ENCODE measurements around the gene TBX4. TPM values are rescaled to one million over a fixed set of nuclear protein-coding genes. Genes with fewer than 3 reads are reported as not detected.

Gene TBX4
- polyA plus RNA-seq, 1 experiment: 0.11 TPM

DNA sequence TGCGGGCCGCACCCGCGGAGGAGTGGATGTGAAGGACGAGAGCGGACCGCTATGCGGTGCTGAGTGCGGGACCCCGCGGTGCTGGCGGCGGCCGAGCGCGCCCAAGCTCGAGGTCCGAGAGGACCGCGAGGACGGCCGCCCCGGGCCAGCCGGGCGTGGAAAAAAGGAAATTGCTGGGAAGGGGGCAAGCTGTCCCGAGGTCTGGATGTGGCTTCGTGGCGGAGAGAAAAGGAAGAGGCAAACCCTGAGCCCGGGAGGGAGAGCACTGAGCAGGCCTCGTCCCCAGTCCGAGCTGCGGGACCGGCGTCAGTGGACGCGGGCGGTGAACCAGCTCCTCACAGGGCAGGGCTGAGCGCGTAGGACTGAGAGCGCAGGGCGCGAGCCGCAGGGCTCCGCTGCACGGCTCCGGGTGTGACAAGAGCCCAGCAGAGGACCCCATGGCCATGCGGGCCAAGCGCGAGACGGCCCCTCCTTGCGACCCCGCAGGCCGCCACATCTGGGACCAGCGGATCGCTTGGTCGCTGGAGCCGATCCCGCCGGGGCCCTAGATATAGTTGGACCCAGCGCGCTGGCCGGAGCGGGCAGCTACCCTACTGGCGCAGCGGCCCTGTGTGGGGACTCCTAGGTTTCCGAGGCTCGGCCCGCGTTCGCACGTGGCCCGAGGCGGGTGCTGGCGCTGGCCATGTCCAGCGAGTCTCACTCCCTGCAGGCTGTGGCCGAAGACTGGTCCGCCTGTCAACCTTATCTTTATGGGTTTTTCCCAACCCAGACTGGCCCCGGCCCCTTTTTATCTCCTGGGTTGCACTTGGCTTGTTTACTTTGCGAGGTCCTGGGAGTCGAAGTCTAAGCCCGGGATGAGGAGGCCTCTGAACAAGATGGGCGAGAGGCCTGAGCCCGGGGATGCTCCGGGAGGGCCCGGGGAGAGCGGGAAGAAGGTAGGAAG is 2.4 kb downstream of the TBX4 start:
- Histone ChIP-seq H3K9me3 (ENCODE audit: control insufficient read depth, insufficient read depth, low read length) (peaks cover 32% of the 10 kb centered on the region), H3K4me3 (ENCODE audit: low read depth, low read length) (no peak overlapping the region), H3K27ac (ENCODE audit: low read depth, low read length) (no peak overlapping the region), H3K27me3 (ENCODE audit: control insufficient read depth, insufficient read depth, low read length) (peaks cover 82% of the 10 kb centered on the region)
- TF ChIP-seq, protein P1, sequence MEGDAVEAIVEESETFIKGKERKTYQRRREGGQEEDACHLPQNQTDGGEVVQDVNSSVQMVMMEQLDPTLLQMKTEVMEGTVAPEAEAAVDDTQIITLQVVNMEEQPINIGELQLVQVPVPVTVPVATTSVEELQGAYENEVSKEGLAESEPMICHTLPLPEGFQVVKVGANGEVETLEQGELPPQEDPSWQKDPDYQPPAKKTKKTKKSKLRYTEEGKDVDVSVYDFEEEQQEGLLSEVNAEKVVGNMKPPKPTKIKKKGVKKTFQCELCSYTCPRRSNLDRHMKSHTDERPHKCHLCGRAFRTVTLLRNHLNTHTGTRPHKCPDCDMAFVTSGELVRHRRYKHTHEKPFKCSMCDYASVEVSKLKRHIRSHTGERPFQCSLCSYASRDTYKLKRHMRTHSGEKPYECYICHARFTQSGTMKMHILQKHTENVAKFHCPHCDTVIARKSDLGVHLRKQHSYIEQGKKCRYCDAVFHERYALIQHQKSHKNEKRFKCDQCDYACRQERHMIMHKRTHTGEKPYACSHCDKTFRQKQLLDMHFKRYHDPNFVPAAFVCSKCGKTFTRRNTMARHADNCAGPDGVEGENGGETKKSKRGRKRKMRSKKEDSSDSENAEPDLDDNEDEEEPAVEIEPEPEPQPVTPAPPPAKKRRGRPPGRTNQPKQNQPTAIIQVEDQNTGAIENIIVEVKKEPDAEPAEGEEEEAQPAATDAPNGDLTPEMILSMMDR (IDR thresholded peaks at IDR 0.05; ENCODE audit: low read depth, low read length): no peak
- POLR2A ChIA-PET: no interaction called here
- CTCF ChIA-PET: no interaction called here
- no peak for DNase-seq (ENCODE audit: low read depth, low spot score)

DNA sequence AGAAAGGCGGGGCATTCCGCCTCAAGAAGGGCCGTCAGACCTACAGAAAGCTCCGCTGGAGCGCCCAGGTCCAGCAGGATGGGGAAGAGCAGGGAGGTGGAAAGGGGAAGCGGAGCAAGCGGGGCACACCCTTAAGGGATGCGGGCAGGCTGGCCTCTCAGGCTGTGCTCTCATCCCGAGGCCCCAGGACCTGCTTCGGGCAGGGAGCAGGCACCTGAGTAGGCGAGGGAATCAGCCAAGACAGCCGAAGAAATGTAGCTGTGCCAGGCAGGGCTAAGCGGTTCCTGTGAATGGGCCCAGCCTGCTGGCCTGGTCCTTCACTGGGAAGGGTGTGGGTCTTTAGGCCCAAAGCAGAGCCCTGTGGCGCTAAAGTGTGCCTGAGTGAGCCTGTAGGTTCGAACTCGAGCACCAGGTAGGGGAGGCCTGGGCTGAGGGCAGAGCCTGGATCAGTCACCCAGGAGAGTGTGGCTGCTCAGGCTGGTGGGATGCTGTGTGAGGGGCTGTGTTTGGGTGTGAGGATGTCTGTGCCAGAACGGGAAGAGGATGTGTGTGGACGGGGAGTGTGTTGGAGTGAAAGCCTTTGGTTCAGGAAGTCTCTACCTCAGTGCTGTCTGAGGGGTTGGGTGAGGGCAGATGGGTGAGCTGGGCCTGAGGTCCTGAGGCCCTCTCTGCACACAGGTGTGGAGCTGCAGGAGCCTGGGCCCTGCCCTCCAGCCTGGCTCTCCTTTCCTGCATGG is 3.3 kb downstream of the TBX4 start:
- ChIA-PET CTCF (interaction anchor here (0.6 kb wide), 1 partner anchor 553 kb away, joined by 3 read pairs; no protein-coding TSS in a partner anchor), POLR2A (no interaction called here)
- no peak overlapping the region for H3K27ac ChIP-seq (ENCODE audit: low read depth, low read length)
- H3K9me3 ChIP-seq (ENCODE audit: control insufficient read depth, insufficient read depth, low read length): peaks cover 32% of the 10 kb centered on the region
- no peak for DNase-seq (ENCODE audit: low read depth, low spot score)
- no peak overlapping the region for H3K4me3 ChIP-seq (ENCODE audit: low read depth, low read length)
- H3K27me3 ChIP-seq (ENCODE audit: control insufficient read depth, insufficient read depth, low read length): peaks cover 88% of the 10 kb centered on the region
- TF ChIP-seq, protein P1 (IDR thresholded peaks at IDR 0.05; ENCODE audit: low read depth, low read length): no peak

- H3K9me3 ChIP-seq (ENCODE audit: control insufficient read depth, insufficient read depth, low read length): peaks cover 32% of the 10 kb centered on the region
- DNase-seq (ENCODE audit: low read depth, low spot score): no peak
- H3K4me3 ChIP-seq (ENCODE audit: low read depth, low read length): no peak overlapping the region
- ChIA-PET POLR2A (no interaction called here), CTCF (interaction anchor here (0.6 kb wide), 1 partner anchor 552 kb away, joined by 3 read pairs; no protein-coding TSS in a partner anchor)
- TF ChIP-seq, protein P1 (IDR thresholded peaks at IDR 0.05; ENCODE audit: low read depth, low read length): no peak
- peaks cover 87% of the 10 kb centered on the region for H3K27me3 ChIP-seq (ENCODE audit: control insufficient read depth, insufficient read depth, low read length)
- H3K27ac ChIP-seq (ENCODE audit: low read depth, low read length): no peak overlapping the region
These were observed 3.9 kb downstream of the TBX4 start for GRCh38 chr17:61456061-61456681.

DNA sequence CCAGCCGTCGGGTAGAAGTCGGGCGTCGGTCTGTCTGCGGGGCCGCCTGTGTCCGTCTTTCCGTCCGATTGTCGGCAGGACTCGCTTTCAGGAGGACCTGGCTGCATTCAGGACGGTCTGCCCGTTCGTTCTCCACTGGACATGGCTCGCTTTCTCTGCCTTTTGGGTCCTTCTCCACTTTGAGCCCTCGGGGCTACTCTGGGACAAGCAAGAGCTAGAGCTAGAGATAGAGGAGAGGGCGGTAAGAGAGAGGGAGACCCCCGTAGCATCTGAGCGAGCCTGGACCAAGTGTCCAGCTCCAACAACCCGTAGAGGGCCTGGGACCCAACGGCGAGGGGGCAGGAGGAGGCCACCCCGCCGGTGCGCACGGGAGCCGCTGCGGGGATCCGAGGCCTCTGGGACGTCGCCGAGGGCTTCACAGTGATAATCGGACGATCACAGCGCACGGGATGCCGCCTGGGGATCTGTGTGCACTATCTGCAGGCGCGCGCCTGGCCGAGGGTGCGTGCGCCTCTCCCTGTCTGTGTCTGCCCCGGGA is 4.5 kb downstream of the TBX4 start:
- TF ChIP-seq, protein P1 (IDR thresholded peaks at IDR 0.05; ENCODE audit: low read depth, low read length): no peak
- no peak overlapping the region for H3K4me3 ChIP-seq (ENCODE audit: low read depth, low read length)
- H3K9me3 ChIP-seq (ENCODE audit: control insufficient read depth, insufficient read depth, low read length): peaks cover 32% of the 10 kb centered on the region
- DNase-seq (ENCODE audit: low read depth, low spot score): no peak
- no peak overlapping the region for H3K27ac ChIP-seq (ENCODE audit: low read depth, low read length)
- POLR2A ChIA-PET: no interaction called here
- CTCF ChIA-PET: no interaction called here
- peaks cover 86% of the 10 kb centered on the region for H3K27me3 ChIP-seq (ENCODE audit: control insufficient read depth, insufficient read depth, low read length)
